ENCODE results near the gene ATP5F1E.
"Not testable (repeated sequence)": the region's sequence is repeated elsewhere in the genome, so short reads cannot be mapped to it uniquely, and the experiment has no call there.

Gene ATP5F1E

GRCh38 chr20:59011874-59012157, 20.3 kb downstream of the ATP5F1E start:
- H3K4ac ChIP-seq (ENCODE audit: low read depth in 1 of 2, low read length in 2 of 2); H3K27ac ChIP-seq (ENCODE audit: low read length, poor library complexity, severe bottlenecking); H2BK5ac ChIP-seq (ENCODE audit: low read depth, low read length, poor library complexity, severe bottlenecking); H3K14ac ChIP-seq (ENCODE audit: low read length in 2 of 2); H3K4me2 ChIP-seq (ENCODE audit: low read length, poor library complexity, severe bottlenecking); H2BK15ac ChIP-seq (ENCODE audit: low read depth, poor library complexity, severe bottlenecking); H2BK120ac ChIP-seq (ENCODE audit: low read depth, low read length); H3K27me3 ChIP-seq (ENCODE audit: control insufficient read depth in 1 of 2, insufficient read depth in 1 of 2, low read length in 2 of 2); DNase-seq; H3K18ac ChIP-seq (ENCODE audit: low read depth in 1 of 2, low read length in 2 of 2); H3K79me1 ChIP-seq (replicated peaks; ENCODE audit: low read length, poor library complexity, severe bottlenecking); H3K36me3 ChIP-seq (ENCODE audit: control insufficient read depth in 1 of 2, insufficient read depth in 2 of 2, low read depth in 1 of 2, low read length in 2 of 2); H3K23ac ChIP-seq (ENCODE audit: low read length in 2 of 2); H2AFZ ChIP-seq (ENCODE audit: low read depth, low read length); H4K8ac ChIP-seq (ENCODE audit: low read length); H3K9ac ChIP-seq (ENCODE audit: low read length); H2BK12ac ChIP-seq (ENCODE audit: low read length in 2 of 2); H3K4me3 ChIP-seq (ENCODE audit: insufficient read depth in 1 of 2, low read depth in 1 of 2, low read length in 2 of 2); H4K91ac ChIP-seq (ENCODE audit: low read length); H3K9me3 ChIP-seq (ENCODE audit: control insufficient read depth, low read length): not testable (repeated sequence)
- Histone ChIP-seq H2AK5ac (ENCODE audit: low read length, severe bottlenecking) (peak overlapping the region; percentile 40), H3K4me1 (ENCODE audit: control insufficient read depth, insufficient read depth, low read depth, low read length) (peaks cover 32% of the 10 kb centered on the region)
- 96% methylated on average over 2 of the region's 3 CpGs for WGBS

- peak overlapping the region in 1 of 2 experiments; percentile 27 for H2BK12ac ChIP-seq (ENCODE audit: low read length in 2 of 2)
- peak overlapping the region; percentile 83 for H4K8ac ChIP-seq (ENCODE audit: low read length)
- H3K36me3 ChIP-seq (ENCODE audit: control insufficient read depth in 1 of 2, insufficient read depth in 2 of 2, low read depth in 1 of 2, low read length in 2 of 2), result peaks cover 0 to 3% of the 10 kb centered on the region in 2 experiments
- DNase-seq, result peak; percentile 83
- H3K79me1 ChIP-seq (replicated peaks; ENCODE audit: low read length, poor library complexity, severe bottlenecking), result peaks cover 3% of the 10 kb centered on the region
- H3K27ac ChIP-seq (ENCODE audit: low read length, poor library complexity, severe bottlenecking), result peak overlapping the region; percentile 84
- H2AK5ac ChIP-seq (ENCODE audit: low read length, severe bottlenecking), result peak overlapping the region; percentile 40
- H3K23ac ChIP-seq (ENCODE audit: low read length in 2 of 2), result no peak overlapping the region
- 52% methylated on average over 15 of the region's 17 CpGs for WGBS
- H3K18ac ChIP-seq (ENCODE audit: low read depth in 1 of 2, low read length in 2 of 2), result peak overlapping the region; percentile 16 to 38
- H3K4me3 ChIP-seq (ENCODE audit: insufficient read depth in 1 of 2, low read depth in 1 of 2, low read length in 2 of 2), result no peak overlapping the region
- peaks cover 37% of the 10 kb centered on the region for H3K4me1 ChIP-seq (ENCODE audit: control insufficient read depth, insufficient read depth, low read depth, low read length)
- H2AFZ ChIP-seq (ENCODE audit: low read depth, low read length), result peak overlapping the region; percentile 20
- peak overlapping the region; percentile 18 for H3K9ac ChIP-seq (ENCODE audit: low read length)
- peak overlapping the region; percentile 1 for H2BK120ac ChIP-seq (ENCODE audit: low read depth, low read length)
- H3K9me3 ChIP-seq (ENCODE audit: control insufficient read depth, low read length), result no peaks in the 10 kb centered on the region
- no peak overlapping the region for H2BK5ac ChIP-seq (ENCODE audit: low read depth, low read length, poor library complexity, severe bottlenecking)
- peak overlapping the region; percentile 6 to 63 for H3K4ac ChIP-seq (ENCODE audit: low read depth in 1 of 2, low read length in 2 of 2)
- peak overlapping the region; percentile 70 for H4K91ac ChIP-seq (ENCODE audit: low read length)
- H3K14ac ChIP-seq (ENCODE audit: low read length in 2 of 2), result peak overlapping the region in 1 of 2 experiments; percentile 13
- no peak overlapping the region for H2BK15ac ChIP-seq (ENCODE audit: low read depth, poor library complexity, severe bottlenecking)
- no peak overlapping the region for H3K4me2 ChIP-seq (ENCODE audit: low read length, poor library complexity, severe bottlenecking)
- H3K27me3 ChIP-seq (ENCODE audit: control insufficient read depth in 1 of 2, insufficient read depth in 1 of 2, low read length in 2 of 2), result no peaks in the 10 kb centered on the region
Observed at GRCh38 chr20:59010995-59011873, 20.9 kb downstream of the ATP5F1E start.

DNA sequence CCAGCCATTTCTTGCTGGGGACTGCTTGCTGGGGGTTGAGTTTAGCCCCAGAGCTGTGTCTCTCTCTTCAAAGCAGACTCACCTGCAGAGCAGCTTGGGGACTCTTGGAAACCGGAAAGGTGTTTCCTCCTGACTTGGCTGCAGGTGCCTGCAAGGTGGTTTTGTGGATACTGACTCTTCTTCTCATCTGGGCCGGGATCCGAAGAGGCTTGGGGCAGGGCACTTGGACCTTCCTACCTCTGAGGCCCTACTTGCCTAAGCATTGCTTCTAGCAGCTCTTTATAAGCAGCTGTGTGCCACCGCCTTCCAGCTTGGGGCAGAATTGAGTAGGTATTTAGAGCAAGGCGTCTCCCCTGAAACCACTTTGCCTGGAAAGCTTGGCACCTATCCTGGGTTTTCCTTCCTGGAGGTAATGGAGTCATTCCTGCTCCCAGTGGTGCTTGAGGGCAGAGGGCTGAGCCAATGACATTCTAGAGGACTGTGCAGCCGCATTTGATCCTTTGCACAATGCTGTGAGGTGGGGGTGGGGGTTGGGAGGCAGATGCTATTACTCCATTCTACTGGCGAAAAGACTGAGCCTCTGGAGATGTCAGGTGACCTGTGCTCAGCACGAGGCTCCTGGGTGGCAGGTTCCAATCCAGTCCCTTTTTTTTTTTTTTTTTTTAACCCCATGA, 21.7 kb downstream of the ATP5F1E start:
- Histone ChIP-seq H2BK5ac (ENCODE audit: low read depth, low read length, poor library complexity, severe bottlenecking) (no peak overlapping the region), H2BK12ac (ENCODE audit: low read length in 2 of 2) (peak overlapping the region; percentile 29 to 96), H3K4ac (ENCODE audit: low read depth in 1 of 2, low read length in 2 of 2) (peak overlapping the region in 1 of 2 experiments; percentile 81), H3K27me3 (ENCODE audit: control insufficient read depth in 1 of 2, insufficient read depth in 1 of 2, low read length in 2 of 2) (no peaks in the 10 kb centered on the region), H2BK15ac (ENCODE audit: low read depth, poor library complexity, severe bottlenecking) (no peak overlapping the region), H3K4me3 (ENCODE audit: insufficient read depth in 1 of 2, low read depth in 1 of 2, low read length in 2 of 2) (no peak overlapping the region), H3K18ac (ENCODE audit: low read depth in 1 of 2, low read length in 2 of 2) (peak overlapping the region; percentile 13 to 23), H3K4me2 (ENCODE audit: low read length, poor library complexity, severe bottlenecking) (no peak overlapping the region), H2BK120ac (ENCODE audit: low read depth, low read length) (peak overlapping the region; percentile 51), H2AFZ (ENCODE audit: low read depth, low read length) (no peak overlapping the region), H3K4me1 (ENCODE audit: control insufficient read depth, insufficient read depth, low read depth, low read length) (peaks cover 44% of the 10 kb centered on the region), H3K23ac (ENCODE audit: low read length in 2 of 2) (no peak overlapping the region), H4K91ac (ENCODE audit: low read length) (peak overlapping the region; percentile 41), H3K36me3 (ENCODE audit: control insufficient read depth in 1 of 2, insufficient read depth in 2 of 2, low read depth in 1 of 2, low read length in 2 of 2) (no peaks in the 10 kb centered on the region), H2AK5ac (ENCODE audit: low read length, severe bottlenecking) (peak overlapping the region; percentile 81), H3K79me1 (replicated peaks; ENCODE audit: low read length, poor library complexity, severe bottlenecking) (peaks cover 9% of the 10 kb centered on the region), H3K27ac (ENCODE audit: low read length, poor library complexity, severe bottlenecking) (peak overlapping the region; percentile 84), H3K14ac (ENCODE audit: low read length in 2 of 2) (peak overlapping the region in 1 of 2 experiments; percentile 31), H3K9me3 (ENCODE audit: control insufficient read depth, low read length) (no peaks in the 10 kb centered on the region), H4K8ac (ENCODE audit: low read length) (peak overlapping the region; percentile 21), H3K9ac (ENCODE audit: low read length) (no peak overlapping the region)
- no peak for DNase-seq
- WGBS, result 89% methylated on average over 8 of the region's 8 CpGs

DNA sequence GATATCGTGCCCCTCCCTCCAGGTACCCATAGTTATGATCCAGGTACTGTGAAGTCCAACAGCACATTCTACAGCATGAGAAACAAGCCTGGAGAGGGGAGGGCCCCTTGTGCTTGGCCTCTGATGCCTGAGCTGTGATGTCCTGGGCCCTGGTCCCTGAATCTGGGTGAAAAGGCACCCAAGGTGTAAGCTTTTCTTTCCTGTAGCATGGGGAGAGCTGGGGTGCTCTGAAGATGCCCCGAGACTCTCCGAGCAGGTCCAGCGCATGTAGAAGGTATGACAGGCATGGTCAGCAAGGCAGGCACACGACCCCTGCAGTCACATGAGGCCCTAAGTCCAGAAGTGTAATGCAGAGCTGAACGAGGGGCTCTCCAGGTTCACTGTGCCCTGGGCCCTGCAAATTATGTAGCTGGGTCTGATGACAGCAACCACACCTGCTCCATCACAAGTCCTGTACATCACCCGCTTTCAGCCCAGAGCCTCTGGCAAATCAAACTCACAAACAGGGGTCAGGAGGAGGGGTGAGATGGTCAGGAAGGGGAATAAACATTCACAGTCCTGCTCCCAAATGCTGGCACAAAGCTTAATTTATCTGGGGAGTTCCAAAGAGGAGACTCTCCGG, 23.3 kb downstream of the ATP5F1E start:
- no peaks in the 10 kb centered on the region for H3K9me3 ChIP-seq (ENCODE audit: control insufficient read depth, low read length)
- no peak overlapping the region for H3K14ac ChIP-seq (ENCODE audit: low read length in 2 of 2)
- H3K18ac ChIP-seq (ENCODE audit: low read depth in 1 of 2, low read length in 2 of 2), result peak overlapping the region in 1 of 2 experiments; percentile 9
- peak overlapping the region; percentile 76 for H2AK5ac ChIP-seq (ENCODE audit: low read length, severe bottlenecking)
- no peak overlapping the region for H3K4me3 ChIP-seq (ENCODE audit: insufficient read depth in 1 of 2, low read depth in 1 of 2, low read length in 2 of 2)
- peak overlapping the region in 1 of 2 experiments; percentile 59 for H3K4ac ChIP-seq (ENCODE audit: low read depth in 1 of 2, low read length in 2 of 2)
- peak overlapping the region in 1 of 2 experiments; percentile 38 for H3K23ac ChIP-seq (ENCODE audit: low read length in 2 of 2)
- H3K4me1 ChIP-seq (ENCODE audit: control insufficient read depth, insufficient read depth, low read depth, low read length), result peaks cover 48% of the 10 kb centered on the region
- no peak overlapping the region for H2BK5ac ChIP-seq (ENCODE audit: low read depth, low read length, poor library complexity, severe bottlenecking)
- peak overlapping the region; percentile 12 for H4K8ac ChIP-seq (ENCODE audit: low read length)
- H2BK12ac ChIP-seq (ENCODE audit: low read length in 2 of 2), result peak overlapping the region in 1 of 2 experiments; percentile 47
- no peak overlapping the region for H2BK120ac ChIP-seq (ENCODE audit: low read depth, low read length)
- H2BK15ac ChIP-seq (ENCODE audit: low read depth, poor library complexity, severe bottlenecking), result peak overlapping the region; percentile 26
- WGBS, result 80% methylated on average over 7 of the region's 8 CpGs
- H3K36me3 ChIP-seq (ENCODE audit: control insufficient read depth in 1 of 2, insufficient read depth in 2 of 2, low read depth in 1 of 2, low read length in 2 of 2), result peaks cover 4 to 14% of the 10 kb centered on the region in 2 experiments
- no peak overlapping the region for H3K9ac ChIP-seq (ENCODE audit: low read length)
- H3K27me3 ChIP-seq (ENCODE audit: control insufficient read depth in 1 of 2, insufficient read depth in 1 of 2, low read length in 2 of 2), result no peaks in the 10 kb centered on the region
- DNase-seq, result no peak
- no peak overlapping the region for H3K4me2 ChIP-seq (ENCODE audit: low read length, poor library complexity, severe bottlenecking)
- no peak overlapping the region for H3K27ac ChIP-seq (ENCODE audit: low read length, poor library complexity, severe bottlenecking)
- no peak overlapping the region for H4K91ac ChIP-seq (ENCODE audit: low read length)
- peaks cover 17% of the 10 kb centered on the region for H3K79me1 ChIP-seq (replicated peaks; ENCODE audit: low read length, poor library complexity, severe bottlenecking)
- no peak overlapping the region for H2AFZ ChIP-seq (ENCODE audit: low read depth, low read length)
